GM19395 (cell line): Measurements from ENCODE around the gene ZNF878.
A peak's percentile ranks its signal among the peaks of the same experiment; 100 is the strongest.

Experiments used
- ATAC-seq: cut with Tn5 transposase; IDR thresholded peaks from one replicate; pipeline ENCODE4 v1.9.1; 2021; ENCODE audit warnings: mild to moderate bottlenecking, moderate library complexity; ENCODE audit not compliant: unreplicated experiment

ZNF878 gene

DNA sequence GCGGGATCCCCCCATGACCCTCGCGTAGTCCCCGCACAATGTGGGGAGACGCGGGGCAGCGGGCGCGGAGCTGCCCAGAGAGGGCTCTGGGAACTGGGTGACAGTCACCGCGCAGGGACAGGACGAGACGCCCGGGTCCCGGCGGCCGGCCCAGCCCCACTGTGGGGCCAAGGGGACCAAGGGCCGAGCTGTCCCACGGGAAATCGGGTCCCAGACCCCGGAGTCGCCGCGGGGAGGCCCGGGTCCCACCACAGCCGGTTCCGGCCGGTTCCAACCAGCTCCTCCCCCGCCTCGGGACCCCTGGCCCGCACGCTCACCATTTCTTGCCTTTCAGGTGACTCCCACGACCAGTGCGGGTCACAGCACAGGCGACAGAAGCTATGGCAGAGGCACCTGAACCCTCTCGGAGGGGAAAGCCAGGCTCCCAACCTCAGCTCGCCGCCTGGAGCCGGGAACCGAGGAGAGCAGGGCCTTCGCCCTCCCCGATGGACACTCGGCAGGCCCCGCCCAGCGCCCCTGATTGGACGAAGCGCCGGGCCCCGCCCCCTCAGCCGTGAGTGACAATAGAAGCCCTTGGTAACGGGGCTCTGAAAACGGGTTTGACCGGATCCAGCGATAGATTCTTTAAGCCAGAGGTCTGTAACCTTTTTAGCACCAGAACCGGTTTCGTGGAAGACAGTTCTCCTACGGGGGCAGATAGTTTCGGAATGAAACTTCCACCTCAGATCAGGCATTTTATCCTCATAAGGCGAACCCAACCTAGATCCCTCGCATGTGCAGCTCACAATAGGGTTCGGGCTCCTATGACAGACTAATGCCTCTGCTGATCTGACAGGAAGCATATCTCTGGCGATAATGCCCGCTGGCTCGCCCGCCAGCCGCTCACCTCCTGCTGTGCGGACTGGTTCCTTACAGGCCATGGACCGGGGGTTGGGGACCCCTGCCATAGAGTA, 17.3 kb downstream of the ZNF878 start, which contains the start of gene ZNF433:
TSS of gene ZNF433 (minus strand) at position 460 of the 953 bp plus-strand sequence. CDS start at position 320, 140 bp downstream.
- ATAC-seq, result peak; percentile 90

DNA sequence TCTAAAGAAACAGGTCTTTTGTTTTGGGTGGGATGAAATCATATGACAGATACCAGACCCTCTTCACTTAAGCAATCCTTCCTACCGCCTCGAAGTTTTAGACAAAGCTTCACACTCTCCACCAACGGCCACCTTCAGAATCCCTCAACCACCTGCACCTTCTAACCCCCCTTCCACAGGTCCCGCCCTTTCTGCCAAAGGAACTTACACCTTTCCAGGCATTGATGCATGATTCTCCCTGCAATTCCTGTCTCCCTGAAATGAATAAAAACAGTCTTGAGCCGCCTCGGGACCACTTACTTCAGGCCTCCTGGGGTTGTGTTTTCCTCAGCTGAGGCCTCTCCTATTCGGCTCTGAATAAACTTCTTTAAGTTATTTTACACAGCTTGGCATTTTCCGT, 18.1 kb downstream of the ZNF878 start:
- ATAC-seq, result no peak

DNA sequence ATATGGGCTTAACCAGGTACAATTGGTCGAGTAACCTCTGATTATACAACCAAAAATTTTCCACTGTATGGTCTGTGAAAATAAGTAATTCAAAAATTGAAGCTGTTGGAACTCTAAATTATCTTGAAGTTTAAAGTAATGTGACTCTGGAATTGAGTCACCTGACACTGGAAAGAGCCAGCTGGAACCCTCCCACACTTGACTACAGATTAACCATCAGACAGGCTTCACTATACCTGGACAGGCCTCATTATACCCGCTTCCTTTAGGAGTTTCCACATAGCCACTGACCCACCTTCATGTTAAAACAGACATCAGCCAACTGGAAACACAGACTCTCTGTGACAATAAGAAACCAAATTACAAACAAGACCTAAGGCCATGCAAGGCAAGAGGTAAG, 18.6 kb downstream of the ZNF878 start:
- ATAC-seq, result no peak

DNA sequence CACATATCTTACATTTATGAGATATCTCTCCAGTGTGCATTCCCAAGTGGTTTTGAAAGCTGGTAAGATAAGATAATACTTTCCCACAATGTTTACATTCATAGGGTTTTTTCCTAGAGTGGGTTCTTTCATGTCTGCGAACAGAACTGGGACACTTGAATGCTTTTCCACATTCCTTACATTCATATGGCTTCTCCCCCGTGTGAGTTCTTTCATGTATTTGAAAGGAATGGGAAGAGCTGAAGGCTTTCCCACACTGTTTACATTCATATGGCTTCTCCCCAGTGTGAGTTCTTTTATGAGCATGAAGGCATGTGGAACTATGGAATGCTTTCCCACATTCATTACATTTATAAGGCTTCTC, 37.0 kb downstream of the ZNF878 start:
- no peak for ATAC-seq

DNA sequence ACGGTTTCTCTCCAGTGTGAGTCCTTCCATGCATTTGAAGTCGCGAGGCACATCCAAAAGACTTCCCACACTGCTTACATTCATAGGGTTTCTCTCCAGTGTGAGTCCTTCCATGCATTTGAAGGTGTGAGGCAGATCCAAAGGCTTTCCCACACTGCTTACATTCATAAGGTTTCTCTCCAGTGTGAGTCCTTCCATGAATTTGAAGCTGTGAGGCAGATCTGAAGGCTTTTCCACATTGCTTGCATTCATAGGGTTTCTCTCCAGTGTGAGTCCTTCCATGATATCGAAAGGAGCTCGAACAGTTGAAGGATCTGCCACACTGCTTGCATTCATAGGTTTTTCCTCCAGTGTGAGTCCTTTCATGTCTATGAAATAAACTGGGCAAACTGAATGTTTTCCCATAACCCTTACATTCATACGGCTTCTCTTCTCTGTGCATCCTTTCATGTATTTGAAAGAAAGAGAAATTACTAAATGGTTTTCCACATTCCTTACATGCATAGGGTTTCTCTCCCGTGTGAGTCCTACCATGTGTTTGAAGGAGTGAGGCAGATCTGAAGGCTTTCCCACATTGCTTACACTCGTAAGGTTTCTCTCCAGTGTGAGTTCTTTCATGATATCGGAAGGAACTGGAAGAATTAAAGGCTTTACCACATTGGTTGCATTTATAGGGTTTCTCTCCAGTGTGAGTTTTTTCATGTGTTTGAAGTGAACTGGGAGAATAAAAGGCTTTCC, 37.6 kb downstream of the ZNF878 start:
- no peak for ATAC-seq

DNA sequence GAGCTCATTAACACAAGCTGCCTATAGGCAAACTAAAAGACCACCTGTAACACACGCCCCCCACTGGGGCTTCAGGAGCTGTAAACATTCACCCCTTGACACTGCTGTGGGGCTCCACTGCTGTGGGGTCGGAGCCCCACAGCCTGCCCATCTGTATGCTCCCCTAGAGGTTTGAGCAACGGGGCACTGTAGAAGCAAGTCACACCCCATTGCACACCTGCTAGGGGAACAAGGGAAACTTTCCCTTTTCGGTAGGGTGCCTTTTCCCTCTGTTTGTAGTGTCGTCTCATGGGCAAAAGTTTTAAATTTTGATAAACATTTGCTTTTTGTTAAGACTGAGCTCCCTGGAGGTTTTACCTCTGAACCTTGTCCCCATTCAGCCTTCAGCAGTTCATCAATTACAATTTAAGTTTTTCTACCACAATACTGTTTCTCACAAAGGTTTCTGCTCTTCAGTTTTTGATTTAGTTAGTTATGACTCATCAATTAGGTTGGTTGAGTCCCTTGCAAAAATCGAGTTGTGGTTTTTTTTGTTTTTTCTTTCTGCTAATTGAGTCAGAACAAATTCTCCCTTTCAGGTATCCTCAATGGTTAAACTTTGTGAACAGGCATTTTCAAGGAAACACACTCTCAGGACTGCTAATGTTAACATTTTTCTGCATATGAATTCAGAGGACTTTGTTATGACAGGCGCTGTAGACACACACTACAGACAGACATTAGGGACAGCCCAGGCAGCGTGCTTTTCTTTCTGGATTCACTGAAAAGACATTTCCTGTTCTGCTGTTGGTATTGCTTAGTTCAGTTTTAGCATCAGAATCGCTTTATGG, 52.4 kb downstream of the ZNF878 start:
- no peak for ATAC-seq

DNA sequence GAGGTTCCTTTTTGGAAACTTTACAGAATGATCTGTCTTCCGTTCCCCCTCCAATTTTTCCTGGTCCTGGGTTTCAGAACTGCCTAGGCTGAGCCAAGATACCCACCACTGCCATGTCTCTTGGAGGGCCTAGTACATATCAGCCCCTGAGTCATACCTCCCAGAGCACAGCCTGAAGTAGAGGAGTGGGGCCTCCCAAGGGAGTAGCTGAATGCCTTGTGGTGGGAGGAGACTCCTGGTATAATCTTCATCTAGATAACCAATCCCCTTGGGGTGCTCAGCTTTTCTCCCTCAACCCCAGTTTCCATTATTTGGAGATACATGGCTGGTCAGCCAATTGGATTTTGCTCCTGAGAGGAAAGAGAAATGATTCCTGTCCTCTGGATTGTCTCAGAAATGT, 57.6 kb downstream of the ZNF878 start:
- no peak for ATAC-seq
